NOMO-1 (cell line): ENCODE results near the gene RAB3C.

Experiments used
- DNase-seq, 2 experiments: peaks; one replicate each; lab custom pipeline; 2025; ENCODE audit not compliant: unreplicated experiment in 2 of 2; lab: John Stamatoyannopoulos, UW

The RAB3C gene

DNA sequence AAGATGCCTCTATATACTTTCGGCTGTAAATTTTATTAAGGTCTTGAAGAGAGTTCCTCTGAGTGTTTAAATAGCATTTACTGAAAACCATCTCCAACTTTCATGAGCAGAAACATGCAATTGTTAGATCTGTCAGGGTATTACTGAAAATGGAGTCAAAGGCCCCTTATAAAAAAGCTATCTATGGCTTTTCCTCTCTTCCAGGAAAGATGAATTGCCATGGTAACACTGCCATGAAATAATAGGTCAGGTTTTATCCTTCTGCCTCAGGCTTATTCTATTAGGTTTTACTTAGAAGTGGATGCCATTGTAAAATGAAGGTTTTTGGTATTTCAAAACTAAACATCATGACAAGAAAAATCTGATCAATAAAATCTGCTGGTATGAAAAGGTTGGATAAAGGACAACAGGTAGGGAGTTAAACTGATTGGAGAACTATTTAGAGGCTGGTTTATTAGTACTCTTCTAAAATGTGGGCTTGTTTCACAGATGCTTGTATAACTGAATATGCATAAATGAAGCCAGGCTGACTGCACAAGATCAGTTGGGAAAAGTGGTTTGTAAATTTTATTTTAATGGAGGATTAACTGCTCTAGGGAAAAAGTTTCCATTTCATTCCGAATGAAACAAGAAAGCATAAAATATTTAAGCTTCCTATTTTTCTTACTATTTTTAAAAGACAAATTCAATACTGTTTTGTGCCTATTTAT lies 135.5 kb downstream of the RAB3C start:
- DNase-seq: no peak

DNA sequence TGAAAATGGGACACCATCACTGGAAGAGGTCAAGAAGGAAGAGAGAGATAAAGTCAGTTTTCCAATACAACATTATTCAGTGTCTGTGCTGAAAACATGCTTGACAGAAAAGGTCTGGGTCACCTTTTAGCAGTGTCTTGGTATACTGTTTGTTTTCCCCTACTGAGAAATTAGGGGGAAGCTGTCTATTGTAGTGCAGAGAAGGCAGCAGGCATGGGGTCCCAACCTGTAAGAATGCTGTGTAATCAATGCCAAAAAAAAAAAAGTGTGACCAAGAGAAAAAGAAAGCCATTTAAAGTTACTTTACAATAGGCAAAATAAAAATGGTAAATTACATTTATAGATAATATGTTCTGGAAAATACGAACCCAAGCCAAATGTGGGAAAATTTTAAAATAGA lies 139.3 kb downstream of the RAB3C start:
- DNase-seq: no peak

- DNase-seq: no peak
Measured at GRCh38 chr5:58724992-58725391, 142.1 kb downstream of the RAB3C start.

- no peak for DNase-seq
Measured at GRCh38 chr5:58731641-58732040, 148.8 kb downstream of the RAB3C start.

GRCh38 chr5:58735637-58736036 lies 152.8 kb downstream of the RAB3C start:
- DNase-seq: no peak

DNA sequence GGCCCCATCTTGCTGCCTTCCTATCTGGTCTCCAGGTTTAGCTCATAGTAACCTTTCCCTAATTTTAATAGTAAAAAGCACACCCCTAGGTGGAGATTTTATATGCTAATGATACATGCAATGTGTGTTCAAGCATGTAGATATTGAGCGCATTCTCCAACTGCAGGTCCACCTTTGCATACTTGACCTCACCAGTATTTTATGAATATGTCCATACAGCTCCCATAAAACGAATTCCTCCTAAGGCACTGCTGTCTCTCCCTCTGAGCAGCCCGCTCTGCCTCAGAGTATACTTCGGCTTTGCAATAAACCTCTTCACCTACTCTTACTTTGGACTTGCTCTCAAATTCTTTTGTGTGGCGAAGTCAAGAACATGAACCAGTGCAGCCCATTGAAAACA lies 153.3 kb downstream of the RAB3C start:
- DNase-seq: no peak

- DNase-seq: no peak
Measured at GRCh38 chr5:58737671-58738070, 154.8 kb downstream of the RAB3C start.

GRCh38 chr5:58738336-58738735 lies 155.5 kb downstream of the RAB3C start:
- no peak for DNase-seq

DNA sequence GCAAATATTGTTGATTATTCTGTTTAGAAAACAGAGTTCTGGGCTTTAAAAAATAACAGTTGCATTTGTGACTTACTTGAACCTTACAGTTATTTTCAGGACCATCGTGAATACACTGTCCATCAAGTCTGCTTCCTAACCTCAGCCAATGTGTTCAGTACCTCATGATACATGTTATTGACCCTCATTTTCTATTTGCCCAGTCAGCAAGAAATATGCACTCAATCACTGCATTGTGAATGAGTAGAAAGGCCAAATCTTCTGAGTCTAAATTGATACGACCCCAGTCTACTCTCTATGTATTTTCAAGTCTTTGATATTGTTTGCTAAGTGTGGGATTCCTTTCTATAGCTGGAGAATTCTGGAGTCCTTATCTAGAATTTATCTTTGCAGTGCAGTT lies 156.2 kb downstream of the RAB3C start:
- no peak for DNase-seq

GRCh38 chr5:58740956-58741355 lies 158.1 kb downstream of the RAB3C start:
- DNase-seq: no peak

GRCh38 chr5:58745350-58745749 lies 162.5 kb downstream of the RAB3C start:
- no peak for DNase-seq

DNA sequence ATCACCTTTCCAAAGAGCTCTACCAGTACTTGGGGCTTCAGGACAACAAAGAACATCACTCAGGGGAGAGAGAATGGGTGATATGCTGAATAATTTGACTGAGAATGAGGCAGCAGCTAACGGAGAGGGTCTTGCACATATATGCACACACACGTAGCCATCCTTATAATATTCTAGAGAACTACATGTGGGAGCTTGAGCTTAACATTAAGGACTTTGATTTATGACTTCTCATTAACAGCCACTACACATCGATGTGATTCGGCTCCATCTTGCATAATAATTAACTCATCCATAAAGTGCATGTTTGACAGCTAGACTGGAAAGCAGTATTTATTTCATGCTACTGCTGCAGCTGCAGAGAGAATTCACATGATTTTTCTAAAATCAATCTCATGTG lies 163.4 kb downstream of the RAB3C start:
- DNase-seq: no peak

DNA sequence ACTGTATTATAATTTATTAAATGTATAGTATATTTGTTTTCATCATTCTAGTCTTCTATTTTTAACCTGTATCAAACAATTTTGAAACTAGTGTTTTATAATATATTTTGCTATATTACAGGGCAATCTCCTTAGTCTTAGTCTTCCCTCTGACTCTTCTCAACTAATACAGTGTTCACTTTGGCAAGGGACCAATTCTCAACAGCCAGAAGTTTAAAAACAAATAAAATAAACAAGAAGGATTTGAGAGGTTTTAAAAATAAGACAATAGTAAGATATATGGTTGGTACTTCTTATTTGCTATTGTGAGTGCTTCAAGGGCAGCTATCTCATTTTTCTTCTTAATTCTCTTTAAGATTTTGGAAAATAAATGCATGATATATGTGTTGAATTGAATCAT lies 167.2 kb downstream of the RAB3C start:
- no peak for DNase-seq

DNA sequence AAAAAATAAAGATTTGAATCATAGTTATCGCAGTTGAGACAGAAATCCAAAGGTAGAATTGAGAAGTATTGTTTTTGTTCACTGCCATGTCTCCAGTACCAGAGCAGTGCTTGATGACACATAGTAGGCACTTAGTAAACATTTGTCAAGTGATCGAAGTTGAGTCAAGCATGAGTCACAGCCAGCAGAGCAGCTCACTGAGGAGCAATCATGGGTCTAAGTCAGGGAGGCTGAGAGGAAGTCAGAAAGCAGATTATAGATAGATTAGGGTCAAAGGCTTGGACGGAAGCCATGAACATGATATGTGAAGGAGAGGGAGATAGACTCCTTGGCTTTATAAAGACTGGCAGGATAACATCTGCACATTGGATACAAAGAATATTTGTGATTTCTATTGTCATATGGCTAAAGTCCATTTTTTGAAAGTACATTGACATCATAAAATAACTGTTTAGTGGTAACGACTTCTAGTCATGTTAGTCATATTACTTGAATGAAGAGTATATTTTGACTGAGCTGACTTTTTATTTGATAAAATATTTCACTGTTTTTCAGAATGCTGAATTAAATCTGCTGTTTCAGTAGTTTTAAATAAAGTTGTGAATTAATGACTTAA lies 168.5 kb downstream of the RAB3C start:
- no peak for DNase-seq

DNA sequence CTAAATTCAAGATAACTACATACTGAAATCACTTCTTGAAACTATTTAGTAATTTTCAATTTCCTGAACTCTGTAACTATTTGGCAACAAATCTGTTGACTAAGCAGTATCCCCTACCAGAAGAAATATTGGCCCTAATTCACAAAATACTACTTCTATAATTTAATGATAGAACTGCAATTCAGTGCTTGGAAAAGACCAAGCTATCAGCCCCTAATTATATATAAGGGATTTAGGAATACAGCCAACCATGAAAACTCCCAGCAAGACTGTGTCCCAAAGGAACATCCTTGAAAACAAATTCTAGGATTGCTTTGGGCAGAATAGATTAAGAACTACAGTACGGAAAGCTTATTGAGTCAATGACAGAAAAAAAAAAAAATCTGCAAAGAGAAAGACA lies 169.2 kb downstream of the RAB3C start:
- no peak for DNase-seq

GRCh38 chr5:58753446-58753845 lies 170.6 kb downstream of the RAB3C start:
- DNase-seq: no peak

GRCh38 chr5:58754250-58754649 lies 171.4 kb downstream of the RAB3C start:
- no peak for DNase-seq

GRCh38 chr5:58755397-58755796 lies 172.5 kb downstream of the RAB3C start:
- DNase-seq: no peak

GRCh38 chr5:58759745-58760144 lies 176.9 kb downstream of the RAB3C start:
- DNase-seq: peak; percentile 21 to 76

GRCh38 chr5:58760222-58760621 lies 177.3 kb downstream of the RAB3C start:
- peak in 1 of 2 experiments; percentile 48 for DNase-seq

GRCh38 chr5:58761407-58761806 lies 178.5 kb downstream of the RAB3C start:
- DNase-seq: no peak

DNA sequence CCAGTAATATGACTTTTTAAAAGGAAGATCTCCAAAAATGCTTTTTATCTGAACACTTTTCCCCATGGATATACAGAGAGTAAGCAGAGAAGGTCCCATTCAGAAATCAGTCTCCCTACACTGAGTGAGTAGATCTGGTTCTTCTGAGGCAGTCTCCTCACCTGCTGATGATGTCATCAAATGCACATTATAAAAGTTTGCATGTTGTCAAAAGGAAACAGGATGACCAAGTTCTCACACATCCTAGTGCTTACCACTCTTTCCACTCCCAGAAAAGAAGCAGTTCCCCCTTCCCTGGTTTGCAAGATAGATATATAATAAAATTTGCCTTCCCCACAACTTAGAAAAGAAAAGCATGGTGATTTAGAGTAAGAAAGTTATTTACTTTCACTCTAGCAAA lies 180.5 kb downstream of the RAB3C start:
- no peak for DNase-seq

- DNase-seq: no peak
Measured at GRCh38 chr5:58764199-58764598, 181.3 kb downstream of the RAB3C start.
